Gastroesophageal sphincter (tissue), 4 donors: ENCODE measurements around the gene MACROD2. TPM values are rescaled to one million over a fixed set of nuclear protein-coding genes. Genes with fewer than 3 reads are reported as not detected.
A peak's percentile ranks its signal among the peaks of the same experiment; 100 is the strongest.

Experiments used
- ATAC-seq: fragments of 150-250 bp; one replicate; pipeline ENCODE4 v1.9.1; 2016; ENCODE audit warnings: mild to moderate bottlenecking, moderate library complexity
- H3K27ac ChIP-seq, 4 donors: fragments of 200-600 bp; sonication (generic) in 3 of 4; 1 replicate in 3 of 4; 2 replicates in 1 of 4; pipeline ENCODE4 v1.5.1; 2016 to 2019
- H3K27me3 ChIP-seq: fragments of 200-600 bp; sonication (generic); one replicate; pipeline ENCODE4 v1.5.1; 2019
- H3K36me3 ChIP-seq, 2 donors: fragments of 200-600 bp; sonication (generic); one replicate each; pipeline ENCODE4 v1.5.1; 2019; ENCODE audit warnings: control low read depth in 1 of 2
- H3K4me1 ChIP-seq, 3 donors: fragments of 200-600 bp; sonication (generic); 1 replicate in 2 of 3; 2 replicates in 1 of 3; pipeline ENCODE4 v1.5.1; 2016 to 2019; ENCODE audit warnings: control low read depth in 2 of 3
- H3K4me3 ChIP-seq, 2 donors: fragments of 200-600 bp; sonication (generic); one replicate each; pipeline ENCODE4 v1.5.1; 2019; ENCODE audit warnings: mild to moderate bottlenecking in 1 of 2, moderate library complexity in 1 of 2
- H3K9me3 ChIP-seq, 3 donors: fragments of 200-600 bp; sonication (generic); one replicate each; pipeline ENCODE4 v1.5.1; 2017 to 2019; ENCODE audit warnings: control low read depth in 2 of 3
- EP300 ChIP-seq: sonication (generic); formaldehyde crosslinking; IDR thresholded peaks from one replicate; pipeline ENCODE4 v1.6.1; 2017; ENCODE audit warnings: antibody characterized with exemption, mild to moderate bottlenecking
- POLR2A ChIP-seq, 2 donors: fragments of 450-650 bp; IDR thresholded peaks; one replicate each; pipeline ENCODE4 v1.6.1; 2017; ENCODE audit warnings: antibody characterized with exemption in 2 of 2, mild to moderate bottlenecking in 2 of 2, moderate library complexity in 1 of 2
- POLR2AphosphoS5 ChIP-seq: sonication (generic); formaldehyde crosslinking; IDR thresholded peaks from one replicate; pipeline ENCODE4 v1.6.1; 2017; ENCODE audit warnings: antibody characterized with exemption
- WGBS, 2 donors: methylation state at CpG; one replicate each; pipeline ENCODE4 v1.1.5; 2018; ENCODE audit warnings: low coverage in 1 of 2; 5-methylcytosine and 5-hydroxymethylcytosine counted together
- total RNA-seq, 4 donors: library from RNA; depleted of rRNA; stranded (reverse); fragments of >200 nt; gene quantifications; one replicate each; pipeline ENCODE4 v1.1.0, GENCODE V29; 2016
- TF ChIP-seq, protein P1 (sequence below), 4 experiments: fragments of 200-600 bp in 2 of 4; fragments of 450-650 bp in 2 of 4; sonication (generic) in 1 of 4; IDR thresholded peaks; one replicate each; pipeline ENCODE4 v1.5.1; 2017 to 2019; ENCODE audit warnings: antibody characterized with exemption in 4 of 4, mild to moderate bottlenecking in 2 of 4, moderate library complexity in 2 of 4

Gene MACROD2
- total RNA-seq, 4 donors from 2014 or later, result 4.0 to 12.1 (median 7.4) TPM

DNA sequence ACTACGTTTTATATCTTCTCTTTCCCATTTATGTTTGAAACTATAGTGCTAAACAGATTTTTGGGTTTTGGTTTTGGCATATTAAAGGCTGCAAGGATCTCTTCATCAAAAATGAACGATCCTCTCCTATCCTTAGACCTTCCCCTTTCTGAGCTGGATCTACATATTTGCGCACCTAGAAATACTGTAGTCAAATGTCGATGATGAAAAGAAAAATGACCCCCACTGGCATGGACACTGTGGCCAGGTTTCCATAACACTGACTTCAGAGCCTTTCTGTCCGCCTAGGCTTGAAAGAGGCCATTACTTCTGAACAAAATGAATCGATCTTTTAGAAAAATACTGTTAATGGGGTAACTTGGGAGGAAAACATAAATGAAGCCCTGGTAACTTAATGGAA lies 336.3 kb downstream of the MACROD2 start:
- Histone ChIP-seq H3K9me3 (no peaks in the 10 kb centered on the region), H3K4me1 (peaks cover 0 to 5% (median 1%) of the 10 kb centered on the region in 3 donors), H3K27ac (no peak overlapping the region), H3K4me3 (no peak overlapping the region), H3K27me3 (no peaks in the 10 kb centered on the region), H3K36me3 (peaks cover 0 to 8% of the 10 kb centered on the region in 2 donors)
- 79 to 88% methylated on average over 6 of the region's 6 CpGs for WGBS, 2 donors
- TF ChIP-seq POLR2AphosphoS5 (no peak), POLR2A (IDR thresholded peaks at IDR 0.05) (no peak), EP300 (no peak)
- TF ChIP-seq, protein P1, sequence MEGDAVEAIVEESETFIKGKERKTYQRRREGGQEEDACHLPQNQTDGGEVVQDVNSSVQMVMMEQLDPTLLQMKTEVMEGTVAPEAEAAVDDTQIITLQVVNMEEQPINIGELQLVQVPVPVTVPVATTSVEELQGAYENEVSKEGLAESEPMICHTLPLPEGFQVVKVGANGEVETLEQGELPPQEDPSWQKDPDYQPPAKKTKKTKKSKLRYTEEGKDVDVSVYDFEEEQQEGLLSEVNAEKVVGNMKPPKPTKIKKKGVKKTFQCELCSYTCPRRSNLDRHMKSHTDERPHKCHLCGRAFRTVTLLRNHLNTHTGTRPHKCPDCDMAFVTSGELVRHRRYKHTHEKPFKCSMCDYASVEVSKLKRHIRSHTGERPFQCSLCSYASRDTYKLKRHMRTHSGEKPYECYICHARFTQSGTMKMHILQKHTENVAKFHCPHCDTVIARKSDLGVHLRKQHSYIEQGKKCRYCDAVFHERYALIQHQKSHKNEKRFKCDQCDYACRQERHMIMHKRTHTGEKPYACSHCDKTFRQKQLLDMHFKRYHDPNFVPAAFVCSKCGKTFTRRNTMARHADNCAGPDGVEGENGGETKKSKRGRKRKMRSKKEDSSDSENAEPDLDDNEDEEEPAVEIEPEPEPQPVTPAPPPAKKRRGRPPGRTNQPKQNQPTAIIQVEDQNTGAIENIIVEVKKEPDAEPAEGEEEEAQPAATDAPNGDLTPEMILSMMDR (IDR thresholded peaks at IDR 0.05), result no peak
- ATAC-seq, result no peak

GRCh38 chr20:14332866-14333265 lies 337.6 kb downstream of the MACROD2 start:
- no peak overlapping the region for H3K27ac ChIP-seq
- no peaks in the 10 kb centered on the region for H3K9me3 ChIP-seq
- no peaks in the 10 kb centered on the region for H3K27me3 ChIP-seq
- no peak overlapping the region for H3K4me3 ChIP-seq
- TF ChIP-seq EP300 (no peak), POLR2A (IDR thresholded peaks at IDR 0.05) (no peak), POLR2AphosphoS5 (no peak)
- TF ChIP-seq, protein P1 (IDR thresholded peaks at IDR 0.05), result no peak
- ATAC-seq, result no peak
- no peaks in the 10 kb centered on the region for H3K36me3 ChIP-seq
- H3K4me1 ChIP-seq, result peaks cover 0 to 5% (median 2%) of the 10 kb centered on the region in 3 donors
- WGBS, 2 donors, result 80 to 90% methylated on average over 2 of the region's 2 CpGs

GRCh38 chr20:14333721-14334120 lies 338.4 kb downstream of the MACROD2 start:
- Histone ChIP-seq H3K4me3 (peak overlapping the region in 1 of 2 donors; percentile 3), H3K27ac (no peak overlapping the region), H3K4me1 (peaks cover 0 to 5% (median 2%) of the 10 kb centered on the region in 3 donors), H3K27me3 (no peaks in the 10 kb centered on the region), H3K36me3 (no peaks in the 10 kb centered on the region), H3K9me3 (no peaks in the 10 kb centered on the region)
- TF ChIP-seq, protein P1 (IDR thresholded peaks at IDR 0.05), result no peak
- ATAC-seq, result no peak
- 47 to 62% methylated on average over 3 of the region's 3 CpGs for WGBS, 2 donors

GRCh38 chr20:14334306-14334930 lies 339.1 kb downstream of the MACROD2 start:
- H3K9me3 ChIP-seq, result no peaks in the 10 kb centered on the region
- WGBS, 2 donors, result 8 to 38% methylated on average over 2 to 3 of the region's 3 CpGs
- no peak overlapping the region for H3K27ac ChIP-seq
- H3K27me3 ChIP-seq, result no peaks in the 10 kb centered on the region
- no peak for ATAC-seq
- TF ChIP-seq, protein P1 (IDR thresholded peaks at IDR 0.05), result peak in 2 of 4 experiments; percentile 30 to 43
- TF ChIP-seq EP300, result no peak
- peaks cover 0 to 5% (median 2%) of the 10 kb centered on the region in 3 donors for H3K4me1 ChIP-seq
- H3K4me3 ChIP-seq, result peak overlapping the region in 1 of 2 donors; percentile 4
- H3K36me3 ChIP-seq, result no peaks in the 10 kb centered on the region

- no peak for ATAC-seq
- Histone ChIP-seq H3K27ac (no peak overlapping the region), H3K27me3 (no peaks in the 10 kb centered on the region), H3K36me3 (no peaks in the 10 kb centered on the region), H3K9me3 (no peaks in the 10 kb centered on the region), H3K4me3 (peak overlapping the region in 1 of 2 donors; percentile 4), H3K4me1 (peaks cover 0 to 5% (median 2%) of the 10 kb centered on the region in 3 donors)
- TF ChIP-seq POLR2AphosphoS5 (no peak), EP300 (no peak), POLR2A (IDR thresholded peaks at IDR 0.05) (no peak)
- TF ChIP-seq, protein P1 (IDR thresholded peaks at IDR 0.05), result no peak
These were observed 339.7 kb downstream of the MACROD2 start for GRCh38 chr20:14335052-14335451.
